ENCODE data around the gene URGCP. TPM values are rescaled to one million over a fixed set of nuclear protein-coding genes. Genes with fewer than 3 reads are reported as not detected.
"Not testable (repeated sequence)": the region's sequence is repeated elsewhere in the genome, so short reads cannot be mapped to it uniquely, and the experiment has no call there.

Gene URGCP
- polyA plus RNA-seq, 3 donors = 30.0 to 33.9 (median 32.4) TPM

DNA sequence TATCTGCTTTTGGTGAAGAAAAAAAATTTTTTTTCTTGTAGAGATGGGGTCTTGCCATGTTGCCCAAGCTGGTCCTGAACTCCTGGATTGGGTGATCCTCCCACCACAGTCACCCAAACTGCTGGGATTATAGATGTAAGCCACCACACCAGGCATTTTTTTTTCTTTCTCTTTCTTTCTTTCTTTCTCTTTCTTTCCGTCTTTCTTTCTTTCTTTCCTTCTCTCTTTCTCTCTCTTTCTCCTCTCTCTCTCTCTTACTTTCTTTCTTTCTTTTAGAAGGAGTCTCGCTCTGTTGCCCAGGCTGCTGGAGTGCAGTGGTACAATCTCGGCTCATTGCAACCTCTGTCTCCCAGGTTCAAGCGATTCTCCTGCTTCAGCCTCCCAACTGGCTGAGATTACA lies 16.3 kb upstream of the URGCP start:
- no peak for DNase-seq (ENCODE audit: low read depth in 3 of 3, low spot score in 2 of 3)

DNA sequence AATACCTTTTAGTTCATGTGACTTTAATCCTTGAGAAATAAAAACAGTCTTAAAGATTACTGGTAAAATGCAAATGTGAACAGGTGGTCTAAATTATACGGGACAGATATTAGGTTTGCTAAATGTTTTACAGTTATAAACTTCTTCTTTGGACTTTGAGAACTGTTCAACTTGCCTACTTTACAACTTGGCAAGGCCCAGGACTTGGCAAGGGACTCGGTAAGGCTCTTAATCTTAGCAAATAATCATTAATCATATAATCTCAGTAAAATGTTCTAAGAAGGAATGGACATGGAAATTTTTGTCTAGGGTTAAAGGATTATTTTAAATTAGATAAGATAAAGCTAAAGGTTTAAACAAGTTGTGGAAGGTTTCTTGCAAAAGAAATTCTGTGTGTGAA lies 15.0 kb upstream of the URGCP start:
- no peak for DNase-seq (ENCODE audit: low read depth in 3 of 3, low spot score in 2 of 3)

DNA sequence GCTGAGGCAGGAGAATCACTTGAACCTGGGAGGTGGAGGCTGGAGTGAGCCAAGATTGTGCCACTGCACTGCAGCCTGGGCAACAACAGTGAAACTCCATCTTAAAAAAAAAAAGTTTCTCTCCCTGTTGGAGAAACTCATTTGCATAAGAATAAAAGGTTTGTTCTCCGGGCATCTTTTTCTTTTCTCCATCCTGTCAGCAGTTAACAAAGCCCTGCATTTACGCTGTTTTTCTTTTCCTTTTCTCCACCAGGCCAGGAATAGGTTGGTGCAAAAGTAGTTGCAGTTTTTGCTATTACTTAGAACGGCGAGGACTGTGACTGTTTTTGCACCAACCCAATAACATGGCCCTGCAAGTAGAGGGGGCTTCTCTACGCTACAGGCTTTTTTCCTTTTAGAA lies 9.5 kb upstream of the URGCP start:
- DNase-seq (ENCODE audit: low read depth in 3 of 3, low spot score in 2 of 3) = no peak

DNA sequence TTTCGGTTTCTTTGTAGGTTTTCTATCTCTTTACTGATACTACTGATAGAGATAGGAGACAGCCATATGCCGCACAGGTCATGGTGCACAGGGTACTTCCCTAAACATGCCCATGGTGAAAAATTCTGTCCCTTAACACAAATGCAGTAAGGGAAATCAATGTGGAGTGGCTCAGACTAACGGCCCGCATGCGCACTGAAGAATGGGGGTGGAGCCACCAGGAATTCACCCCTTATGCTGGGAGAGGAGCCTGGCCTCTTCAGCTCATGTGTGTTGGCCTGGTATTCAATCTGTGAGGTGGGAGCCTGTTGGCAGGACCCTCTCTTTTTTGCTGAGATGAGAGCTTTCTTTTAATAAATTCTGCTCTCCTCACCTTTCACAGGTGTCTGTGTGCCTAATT lies 8.4 kb upstream of the URGCP start:
- no peak for DNase-seq (ENCODE audit: low read depth in 3 of 3, low spot score in 2 of 3)

- peak in 2 of 3 donors; percentile 16 to 30 for DNase-seq (ENCODE audit: low read depth in 3 of 3, low spot score in 2 of 3)
Observed at GRCh38 chr7:43905956-43906330, 453 bp downstream of the URGCP start.

GRCh38 chr7:43905209-43905946 lies 1.0 kb downstream of the URGCP start:
- DNase-seq (ENCODE audit: low read depth in 3 of 3, low spot score in 2 of 3) = peak in 1 of 3 donors; percentile 2

DNA sequence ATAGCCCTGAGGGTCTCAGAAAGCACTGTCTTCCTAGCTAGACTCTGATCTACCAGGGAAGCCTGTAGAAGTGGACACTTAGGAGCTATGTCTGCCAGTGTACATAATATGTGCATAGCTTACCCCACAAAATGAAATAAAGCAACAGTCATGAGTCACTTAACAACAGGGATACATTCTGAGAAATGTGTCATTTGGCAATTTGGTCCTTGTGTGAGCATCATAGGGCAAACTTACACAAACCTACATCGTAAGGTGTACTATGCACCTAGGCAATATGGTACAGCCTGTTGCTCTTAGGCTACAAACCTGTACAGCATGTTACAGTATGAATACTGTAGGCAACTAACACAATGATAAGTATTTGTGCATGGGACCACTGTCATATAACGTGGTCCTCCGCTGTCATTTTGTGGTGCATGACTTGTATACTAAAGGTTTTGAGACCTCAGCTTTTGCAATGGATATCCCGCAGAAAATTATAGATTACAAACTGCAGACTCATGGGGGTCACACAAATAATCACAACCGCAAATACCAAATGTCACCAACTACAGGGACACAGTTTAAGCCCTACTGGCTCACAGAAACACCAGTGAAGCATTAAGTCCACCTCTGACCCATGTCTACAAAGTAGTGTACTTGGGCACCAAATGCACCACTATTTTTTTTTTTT lies 1.7 kb downstream of the URGCP start:
- no peak for DNase-seq (ENCODE audit: low read depth in 3 of 3, low spot score in 2 of 3)

- no peak for DNase-seq (ENCODE audit: low read depth in 3 of 3, low spot score in 2 of 3)
Observed at GRCh38 chr7:43902542-43903054, 3.8 kb downstream of the URGCP start.

GRCh38 chr7:43898571-43898970 lies 7.8 kb downstream of the URGCP start:
- DNase-seq (ENCODE audit: low read depth in 3 of 3, low spot score in 2 of 3) = not testable (repeated sequence)

DNA sequence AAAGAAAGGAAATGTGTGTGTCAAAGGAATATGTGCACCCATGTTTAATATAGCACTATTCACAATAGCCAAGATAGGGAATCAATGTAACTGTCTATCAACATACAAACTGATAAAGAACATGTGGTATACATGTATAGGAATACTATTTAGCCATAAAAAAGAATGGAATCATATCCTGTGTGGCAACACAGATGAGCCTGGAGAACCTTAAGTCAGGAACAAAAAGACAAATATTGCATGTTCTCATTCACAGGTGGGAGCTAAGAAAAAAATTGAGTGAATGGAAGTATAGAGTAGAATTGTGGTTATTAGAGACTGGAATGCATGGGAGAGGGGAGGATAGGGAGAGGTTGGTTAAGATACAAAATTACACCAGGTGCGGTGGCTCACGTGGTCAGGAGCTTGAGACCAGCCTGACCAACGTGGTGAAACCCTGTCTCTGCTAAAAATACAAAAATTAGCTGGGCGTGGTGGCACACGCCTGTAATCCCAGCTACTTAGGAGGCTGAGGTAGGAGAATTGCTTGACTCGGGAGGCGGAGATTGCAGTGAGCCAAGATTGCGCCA lies 10.5 kb downstream of the URGCP start:
- no peak for DNase-seq (ENCODE audit: low read depth in 3 of 3, low spot score in 2 of 3)

- DNase-seq (ENCODE audit: low read depth in 3 of 3, low spot score in 2 of 3) = no peak
Observed at GRCh38 chr7:43891069-43891955, 15.1 kb downstream of the URGCP start.

DNA sequence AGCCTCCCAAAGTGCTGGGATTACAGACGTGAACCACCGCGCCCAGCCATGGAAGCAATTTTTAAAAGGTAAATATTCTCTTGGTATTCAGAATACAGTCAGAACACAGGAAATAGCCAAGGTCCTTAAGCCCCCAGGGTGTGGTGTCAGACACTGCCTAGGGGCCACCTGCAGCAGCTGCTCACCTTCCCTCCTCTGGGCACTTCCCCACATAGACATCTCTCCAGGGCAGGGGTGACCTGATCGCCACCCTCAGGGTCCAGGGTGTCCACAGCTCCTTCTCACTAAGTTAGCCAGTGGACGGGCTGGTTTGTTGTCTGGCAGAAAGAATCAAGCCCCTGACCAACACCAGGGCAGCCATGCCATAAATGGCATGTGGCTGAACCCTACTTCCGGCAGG lies 15.9 kb downstream of the URGCP start:
- no peak for DNase-seq (ENCODE audit: low read depth in 3 of 3, low spot score in 2 of 3)

- DNase-seq (ENCODE audit: low read depth in 3 of 3, low spot score in 2 of 3) = no peak
Observed at GRCh38 chr7:43888993-43889945, 17.1 kb downstream of the URGCP start.

DNA sequence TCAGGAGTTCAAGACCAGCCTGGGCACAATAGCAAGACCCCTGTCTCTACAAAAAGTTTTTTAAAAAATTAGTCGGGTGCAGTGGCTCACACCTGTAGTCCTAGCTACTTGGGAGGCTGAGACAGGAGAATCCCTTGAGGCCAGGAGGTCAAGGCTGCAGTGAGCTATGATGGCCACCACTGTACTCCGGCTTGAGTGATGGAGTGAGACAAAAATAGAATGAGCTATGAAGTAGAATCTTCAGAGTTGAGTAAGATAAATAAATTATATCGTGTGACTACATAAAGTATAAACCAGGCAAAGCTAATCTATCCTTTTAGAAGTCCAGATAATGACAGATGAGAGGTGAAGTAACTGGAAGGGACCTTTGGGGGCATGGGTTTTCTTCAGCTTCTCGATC lies 21.8 kb downstream of the URGCP start:
- no peak for DNase-seq (ENCODE audit: low read depth in 3 of 3, low spot score in 2 of 3)

GRCh38 chr7:43884209-43884608 lies 22.2 kb downstream of the URGCP start:
- no peak for DNase-seq (ENCODE audit: low read depth in 3 of 3, low spot score in 2 of 3)

DNA sequence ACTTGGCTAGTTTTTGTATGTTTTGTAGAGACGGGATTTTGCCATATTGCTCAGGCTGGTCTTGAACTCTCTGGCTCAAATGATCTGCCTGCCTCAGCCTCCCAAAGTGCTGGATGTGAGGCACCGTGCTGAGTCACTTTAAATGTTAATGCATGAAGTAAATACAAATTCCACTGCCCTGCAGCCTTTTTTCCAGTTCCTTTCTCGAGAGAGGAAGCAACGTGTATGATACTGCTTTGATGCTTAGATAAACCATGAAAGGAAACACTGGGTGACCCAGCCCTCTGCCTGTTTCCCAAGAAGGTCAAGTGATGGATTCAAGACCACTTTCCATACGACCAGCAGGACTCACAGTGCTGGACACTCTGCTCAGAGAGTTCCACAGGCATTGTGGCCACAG lies 25.8 kb downstream of the URGCP start:
- no peak for DNase-seq (ENCODE audit: low read depth in 3 of 3, low spot score in 2 of 3)

GRCh38 chr7:43879477-43879876 lies 26.9 kb downstream of the URGCP start:
- no peak for DNase-seq (ENCODE audit: low read depth in 3 of 3, low spot score in 2 of 3)

GRCh38 chr7:43878867-43879266 lies 27.5 kb downstream of the URGCP start:
- DNase-seq (ENCODE audit: low read depth in 3 of 3, low spot score in 2 of 3) = no peak

GRCh38 chr7:43877968-43878864 lies 28.2 kb downstream of the URGCP start:
- DNase-seq (ENCODE audit: low read depth in 3 of 3, low spot score in 2 of 3) = no peak

Data from right renal cortex interstitium (tissue), 3 donors.